22Rv1 (cell line): ENCODE measurements around the gene SLC15A3.

Source experiments
- ZFX ChIP-seq: fragments of 450-650 bp; IDR thresholded peaks from 2 replicates; pipeline ENCODE4 v1.6.1; 2017; ENCODE audit warnings: antibody characterized with exemption, borderline replicate concordance
- TF ChIP-seq, protein P1 (sequence below): fragments of 450-650 bp; IDR thresholded peaks from 2 replicates; pipeline ENCODE4 v1.5.1; 2017; ENCODE audit warnings: mild to moderate bottlenecking

DNA sequence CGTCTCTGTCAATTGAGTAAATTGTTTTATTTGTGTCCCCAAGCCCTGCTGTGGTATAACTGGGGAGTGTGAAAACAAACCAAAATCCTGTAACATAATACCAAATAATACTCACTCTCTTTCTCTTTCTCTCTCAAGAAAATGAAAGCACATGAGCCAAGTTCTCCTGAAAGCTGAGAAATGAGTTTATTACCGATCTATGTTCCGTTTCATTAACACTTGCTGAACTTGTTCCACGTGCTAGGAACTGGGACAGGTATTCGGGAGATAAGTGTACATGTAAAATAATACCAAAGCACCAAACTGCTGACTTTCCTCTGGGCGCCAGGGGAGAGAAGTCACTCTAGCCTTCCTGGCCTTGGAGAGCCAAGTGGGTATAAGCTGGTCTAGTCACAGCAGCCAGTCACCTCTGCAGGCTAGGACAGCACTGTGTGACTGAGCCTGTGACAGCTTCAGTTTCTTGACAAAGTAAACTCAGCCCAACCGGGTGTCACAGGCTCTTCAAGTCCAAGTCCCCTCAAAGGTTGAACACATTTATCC lies 42.6 kb upstream of the SLC15A3 start:
- TF ChIP-seq, protein P1, sequence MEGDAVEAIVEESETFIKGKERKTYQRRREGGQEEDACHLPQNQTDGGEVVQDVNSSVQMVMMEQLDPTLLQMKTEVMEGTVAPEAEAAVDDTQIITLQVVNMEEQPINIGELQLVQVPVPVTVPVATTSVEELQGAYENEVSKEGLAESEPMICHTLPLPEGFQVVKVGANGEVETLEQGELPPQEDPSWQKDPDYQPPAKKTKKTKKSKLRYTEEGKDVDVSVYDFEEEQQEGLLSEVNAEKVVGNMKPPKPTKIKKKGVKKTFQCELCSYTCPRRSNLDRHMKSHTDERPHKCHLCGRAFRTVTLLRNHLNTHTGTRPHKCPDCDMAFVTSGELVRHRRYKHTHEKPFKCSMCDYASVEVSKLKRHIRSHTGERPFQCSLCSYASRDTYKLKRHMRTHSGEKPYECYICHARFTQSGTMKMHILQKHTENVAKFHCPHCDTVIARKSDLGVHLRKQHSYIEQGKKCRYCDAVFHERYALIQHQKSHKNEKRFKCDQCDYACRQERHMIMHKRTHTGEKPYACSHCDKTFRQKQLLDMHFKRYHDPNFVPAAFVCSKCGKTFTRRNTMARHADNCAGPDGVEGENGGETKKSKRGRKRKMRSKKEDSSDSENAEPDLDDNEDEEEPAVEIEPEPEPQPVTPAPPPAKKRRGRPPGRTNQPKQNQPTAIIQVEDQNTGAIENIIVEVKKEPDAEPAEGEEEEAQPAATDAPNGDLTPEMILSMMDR, result no peak
- TF ChIP-seq ZFX, result no peak
